GM23338 (cell line): ENCODE results near the gene ZNF74. TPM values are rescaled to one million over a fixed set of nuclear protein-coding genes. Genes with fewer than 3 reads are reported as not detected.
A peak's percentile ranks its signal among the peaks of the same experiment; 100 is the strongest.
"Not testable (repeated sequence)": the region's sequence is repeated elsewhere in the genome, so short reads cannot be mapped to it uniquely, and the experiment has no call there.

ENCODE experiments used
- ATAC-seq: fragments of 200-7000 bp; cut with Tn5 transposase; 3 replicates; pipeline ENCODE4 v1.9.1; 2020
- DNase-seq: peaks from one replicate; pipeline ENCODE4 v3.0.0-alpha.2; 2015; ENCODE audit warnings: low spot score
- H2AFZ ChIP-seq: fragments of 200-600 bp; sonication (generic); 2 replicates; pipeline ENCODE4 v1.8.0; 2016; ENCODE audit warnings: antibody characterized with exemption, mild to moderate bottlenecking, moderate library complexity
- H3F3A ChIP-seq: fragments of 200-600 bp; sonication (generic); replicated peaks from 2 replicates; pipeline ENCODE4 v1.8.0; 2017; ENCODE audit warnings: antibody characterized with exemption, mixed run types, low read depth
- H3K27ac ChIP-seq: fragments of 200-600 bp; sonication (generic); 2 replicates; pipeline ENCODE4 v1.6.1; 2016; ENCODE audit warnings: low read depth
- H3K27me3 ChIP-seq: fragments of 200-600 bp; sonication (generic); 2 replicates; pipeline ENCODE4 v1.8.0; 2016; ENCODE audit warnings: mild to moderate bottlenecking, mixed run types, moderate library complexity; ENCODE audit not compliant: insufficient read depth
- H3K36me3 ChIP-seq: fragments of 200-600 bp; sonication (generic); 2 replicates; pipeline ENCODE4 v1.8.0; 2016; ENCODE audit warnings: mild to moderate bottlenecking; ENCODE audit not compliant: insufficient read depth
- H3K4me1 ChIP-seq: fragments of 200-600 bp; sonication (generic); 2 replicates; pipeline ENCODE4 v1.8.0; 2016; ENCODE audit warnings: mild to moderate bottlenecking, moderate library complexity; ENCODE audit not compliant: insufficient read depth
- H3K4me2 ChIP-seq: fragments of 200-600 bp; sonication (generic); 2 replicates; pipeline ENCODE4 v1.7.1; 2017; ENCODE audit warnings: mixed run types
- H3K4me3 ChIP-seq: fragments of 200-600 bp; sonication (generic); 2 replicates; pipeline ENCODE4 v1.6.1; 2016; ENCODE audit warnings: mixed run types
- H3K79me2 ChIP-seq: fragments of 200-600 bp; sonication (generic); replicated peaks from 2 replicates; pipeline ENCODE4 v1.8.0; 2017; ENCODE audit warnings: mild to moderate bottlenecking; ENCODE audit not compliant: insufficient read depth
- H3K9me2 ChIP-seq: fragments of 200-600 bp; sonication (generic); 2 replicates; pipeline ENCODE4 v1.8.0; 2017; ENCODE audit not compliant: insufficient read depth
- H4K20me1 ChIP-seq: fragments of 200-600 bp; sonication (generic); replicated peaks from 2 replicates; pipeline ENCODE4 v1.8.0; 2017; ENCODE audit warnings: mild to moderate bottlenecking; ENCODE audit not compliant: insufficient read depth
- H3K27ac Mint-ChIP-seq: 2 replicates; pipeline ENCODE4 v1.8.0; 2020; ENCODE audit warnings: inconsistent platforms, mild to moderate bottlenecking, moderate library complexity, mixed read lengths
- H3K27me3 Mint-ChIP-seq: 3 replicates; pipeline ENCODE4 v1.8.0; 2022; ENCODE audit warnings: low read depth, mild to moderate bottlenecking, moderate library complexity, mixed read lengths, inconsistent platforms; ENCODE audit not compliant: insufficient read depth, poor library complexity
- H3K36me3 Mint-ChIP-seq: 3 replicates; pipeline ENCODE4 v1.8.0; 2021; ENCODE audit warnings: low read depth, mild to moderate bottlenecking, inconsistent platforms, moderate library complexity, mixed read lengths
- H3K4me1 Mint-ChIP-seq: 3 replicates; pipeline ENCODE4 v1.8.0; 2020; ENCODE audit warnings: mild to moderate bottlenecking, inconsistent platforms, mixed read lengths
- H3K4me3 Mint-ChIP-seq: 3 replicates; pipeline ENCODE4 v1.8.0; 2021; ENCODE audit warnings: moderate library complexity, mild to moderate bottlenecking, inconsistent platforms, mixed read lengths
- H3K9me3 Mint-ChIP-seq: 3 replicates; pipeline ENCODE4 v1.8.0; 2020; ENCODE audit warnings: moderate library complexity, mild to moderate bottlenecking, inconsistent platforms, mixed read lengths
- CREB1 ChIP-seq: fragments of 250-450 bp; sonication (Bioruptor Pico); IDR thresholded peaks from 2 replicates; pipeline ENCODE4 v1.5.0; 2020; ENCODE audit warnings: low read depth, mild to moderate bottlenecking, moderate library complexity
- ETS1 ChIP-seq: IDR thresholded peaks from 2 replicates; pipeline ENCODE4 v1.6.1; 2016; ENCODE audit warnings: antibody characterized with exemption
- EZH2phosphoT487 ChIP-seq: fragments of 200-600 bp; sonication (generic); IDR thresholded peaks from one replicate; pipeline ENCODE4 v1.8.1; 2018; ENCODE audit warnings: antibody characterized with exemption; ENCODE audit not compliant: unreplicated experiment
- POLR2AphosphoS5 ChIP-seq: IDR thresholded peaks from 2 replicates; pipeline ENCODE4 v1.6.1; 2016; ENCODE audit warnings: antibody characterized with exemption, low read depth
- STAT1 ChIP-seq: IDR thresholded peaks from one replicate; pipeline ENCODE4 v1.6.1; 2016; ENCODE audit warnings: antibody characterized with exemption; ENCODE audit not compliant: unreplicated experiment
- long read RNA-seq: library from polyadenylated mRNA; unstranded; transcript quantifications from one replicate; pipeline ENCODE4 v2.0.0, GENCODE V29; 2020; ENCODE audit not compliant: unreplicated experiment
- polyA plus RNA-seq: library from polyadenylated mRNA; unstranded; fragments of >200 nt; fragmentation: Nextera tagmentation; extraction: Ambion mirVana; gene quantifications from 2 replicates; pipeline ENCODE4 v1.2.1, GENCODE V29; 2016
- total RNA-seq: library from RNA; depleted of rRNA; stranded (reverse); fragments of >200 nt; shearing (Covaris generic); gene quantifications from 2 replicates; pipeline ENCODE4 v1.2.3, GENCODE V29; 2014; rRNA removed

Gene ZNF74
- total RNA-seq (78.2 and 94.0 TPM in 2 replicates), polyA plus RNA-seq (16.1 and 17.0 TPM in 2 replicates)
- long read RNA-seq, transcript ZNF74-202 (5 exons, 3,159 nt), result major isoform, 8 of 16 reads
- long read RNA-seq, partial matches to known transcripts, result 0 of 16 reads
- long read RNA-seq, other reads (novel, unspliced or antisense), result 3 of 16 reads

GRCh38 chr22:20393705-20394476 lies at the start of gene ZNF74:
Gene ZNF74 (plus strand): TSS chr22:20394151. CDS start chr22:20394629, 478 bp downstream.
- H3K27me3 ChIP-seq, result no peaks in the 10 kb centered on the region
- Mint-ChIP-seq H3K27ac (peak within 1 kb of the TSS; percentile 95), H3K4me1 (peaks cover 30% of the 10 kb centered on the region), H3K4me3 (peak within 1 kb of the TSS; percentile 89), H3K9me3 (no peaks in the 10 kb centered on the region; the same call in 2 of the 3 replicates), H3K36me3 (peaks cover 8% of the 10 kb centered on the region), H3K27me3 (peaks cover 7% of the 10 kb centered on the region)
- H3K4me3 ChIP-seq, result peak within 1 kb of the TSS; percentile 94
- peaks cover 19% of the 10 kb centered on the region for H3K4me1 ChIP-seq
- TF ChIP-seq ETS1 (peak; percentile 94), STAT1 (no peak), POLR2AphosphoS5 (peak; percentile 79), EZH2phosphoT487 (no peak), CREB1 (peak; percentile 82)
- H3F3A ChIP-seq, result no peaks in the 10 kb centered on the region; the same call in 1 of the 2 replicates
- no peaks in the 10 kb centered on the region for H3K36me3 ChIP-seq
- H3K27ac ChIP-seq, result peak within 1 kb of the TSS; percentile 73; the same call in 1 of the 2 replicates
- peak within 1 kb of the TSS; percentile 94 for H2AFZ ChIP-seq
- H3K4me2 ChIP-seq, result peak within 1 kb of the TSS; percentile 84
- H4K20me1 ChIP-seq, result peaks cover 20% of the 10 kb centered on the region
- ATAC-seq, result peak; percentile 95
- H3K9me2 ChIP-seq, result no peaks in the 10 kb centered on the region
- peaks cover 45% of the 10 kb centered on the region for H3K79me2 ChIP-seq
- DNase-seq, result peak; percentile 98

GRCh38 chr22:20346553-20346952 lies 47.4 kb upstream of the ZNF74 start:
- not testable (repeated sequence) for H3K4me2 ChIP-seq, H4K20me1 ChIP-seq, H3K27me3 ChIP-seq, ATAC-seq, H3K27me3 Mint-ChIP-seq, H3K36me3 Mint-ChIP-seq, H3K4me3 Mint-ChIP-seq, H3K4me1 Mint-ChIP-seq, H3K27ac ChIP-seq, H3K4me3 ChIP-seq, H3K9me2 ChIP-seq, H3F3A ChIP-seq, H3K4me1 ChIP-seq, H3K9me3 Mint-ChIP-seq, DNase-seq, H2AFZ ChIP-seq, H3K36me3 ChIP-seq, H3K27ac Mint-ChIP-seq, H3K79me2 ChIP-seq

GRCh38 chr22:20352536-20352935 lies 41.4 kb upstream of the ZNF74 start:
- DNase-seq, H3K4me3 ChIP-seq, H3K27ac ChIP-seq, H3K27me3 ChIP-seq, H3K36me3 ChIP-seq, ATAC-seq, H3K27me3 Mint-ChIP-seq, H2AFZ ChIP-seq, H3K4me1 ChIP-seq, H3K9me2 ChIP-seq, H3K79me2 ChIP-seq, H3K36me3 Mint-ChIP-seq, H3K4me3 Mint-ChIP-seq, H3K27ac Mint-ChIP-seq, H3K9me3 Mint-ChIP-seq, H3F3A ChIP-seq, H3K4me1 Mint-ChIP-seq, H4K20me1 ChIP-seq, H3K4me2 ChIP-seq: not testable (repeated sequence)
